ENCODE data around the gene CYREN.
"Not testable (repeated sequence)": the region's sequence is repeated elsewhere in the genome, so short reads cannot be mapped to it uniquely, and the experiment has no call there.

Gene CYREN

GRCh38 chr7:135177028-135177696 is 6.7 kb upstream of the CYREN start:
- no peak for DNase-seq (ENCODE audit: low read depth)

- no peak for DNase-seq (ENCODE audit: low read depth)
Measured at GRCh38 chr7:135175931-135176330, 5.4 kb upstream of the CYREN start.

DNA sequence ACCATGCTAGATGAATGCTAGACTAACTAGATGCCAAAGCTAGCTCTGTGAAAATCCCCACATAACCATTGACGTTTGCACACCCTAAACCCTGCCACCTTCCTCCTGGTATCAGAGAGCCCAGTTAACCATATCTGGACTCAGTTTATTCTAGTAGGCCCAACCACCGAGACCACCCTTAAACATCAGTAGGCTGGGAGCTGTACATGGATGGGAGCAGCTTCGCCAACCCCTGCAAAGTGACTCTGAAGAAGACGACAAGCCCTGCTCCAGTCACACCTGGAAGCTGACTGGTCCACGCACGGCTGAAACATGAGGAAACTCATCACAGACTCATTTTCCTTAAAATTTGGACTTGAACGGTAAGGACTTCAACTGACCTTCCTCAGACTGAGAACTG is 4.4 kb upstream of the CYREN start:
- no peak for DNase-seq (ENCODE audit: low read depth)

GRCh38 chr7:135173916-135174315 is 3.4 kb upstream of the CYREN start:
- not testable (repeated sequence) for DNase-seq (ENCODE audit: low read depth)

DNA sequence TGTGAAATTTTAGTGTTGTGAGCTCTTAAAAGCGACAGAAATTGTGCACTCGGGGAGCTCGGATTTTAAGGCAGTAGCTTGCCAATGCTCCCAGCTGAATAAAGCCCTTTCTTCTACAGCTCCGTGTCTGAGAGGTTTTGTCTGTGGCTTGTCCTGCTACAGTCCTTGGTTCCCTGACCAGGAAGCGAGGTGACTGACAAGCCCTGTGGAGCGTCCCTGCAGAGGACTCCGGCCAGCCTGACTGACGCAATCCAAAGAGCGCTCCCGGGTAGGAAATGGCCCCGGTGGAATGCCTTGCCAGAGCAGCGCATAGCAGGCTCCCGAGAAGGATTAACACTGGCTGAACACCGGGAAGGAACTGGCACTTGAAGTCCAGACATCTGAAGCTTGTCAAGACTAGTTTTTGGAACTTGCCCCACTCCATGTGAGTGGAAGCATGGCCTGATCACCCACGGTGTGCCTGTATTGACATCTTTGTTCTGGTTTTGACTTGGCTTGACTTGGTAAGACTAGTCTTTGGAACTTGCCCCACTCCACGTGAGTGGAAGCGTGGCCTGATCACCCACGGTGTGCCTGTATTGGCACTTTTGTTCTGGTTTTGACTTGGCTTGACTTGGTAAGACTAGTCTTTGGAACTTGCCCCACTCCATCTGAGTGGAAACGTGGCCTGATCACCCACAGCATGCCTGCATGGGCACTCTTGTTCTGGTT is 1.2 kb upstream of the CYREN start:
- not testable (repeated sequence) for DNase-seq (ENCODE audit: low read depth)

- not testable (repeated sequence) for DNase-seq (ENCODE audit: low read depth)
Measured at GRCh38 chr7:135170998-135171481, 533 bp upstream of the CYREN start.

GRCh38 chr7:135169964-135170273 is 588 bp downstream of the CYREN start:
- DNase-seq (ENCODE audit: low read depth) = no peak

GRCh38 chr7:135169141-135169963 is 1.2 kb downstream of the CYREN start:
- DNase-seq (ENCODE audit: low read depth) = no peak

GRCh38 chr7:135168489-135169140 is 1.9 kb downstream of the CYREN start:
- no peak for DNase-seq (ENCODE audit: low read depth)

GRCh38 chr7:135168001-135168400 is 2.5 kb downstream of the CYREN start:
- DNase-seq (ENCODE audit: low read depth) = no peak

- no peak for DNase-seq (ENCODE audit: low read depth)
Measured at GRCh38 chr7:135167365-135167917, 3.1 kb downstream of the CYREN start.

- no peak for DNase-seq (ENCODE audit: low read depth)
Measured at GRCh38 chr7:135166338-135166990, 4.0 kb downstream of the CYREN start.

GRCh38 chr7:135165862-135166261 is 4.6 kb downstream of the CYREN start:
- no peak for DNase-seq (ENCODE audit: low read depth)

GRCh38 chr7:135164357-135165061 is 6.0 kb downstream of the CYREN start:
- no peak for DNase-seq (ENCODE audit: low read depth)

- no peak for DNase-seq (ENCODE audit: low read depth)
Measured at GRCh38 chr7:135162382-135163001, 8.0 kb downstream of the CYREN start.

DNA sequence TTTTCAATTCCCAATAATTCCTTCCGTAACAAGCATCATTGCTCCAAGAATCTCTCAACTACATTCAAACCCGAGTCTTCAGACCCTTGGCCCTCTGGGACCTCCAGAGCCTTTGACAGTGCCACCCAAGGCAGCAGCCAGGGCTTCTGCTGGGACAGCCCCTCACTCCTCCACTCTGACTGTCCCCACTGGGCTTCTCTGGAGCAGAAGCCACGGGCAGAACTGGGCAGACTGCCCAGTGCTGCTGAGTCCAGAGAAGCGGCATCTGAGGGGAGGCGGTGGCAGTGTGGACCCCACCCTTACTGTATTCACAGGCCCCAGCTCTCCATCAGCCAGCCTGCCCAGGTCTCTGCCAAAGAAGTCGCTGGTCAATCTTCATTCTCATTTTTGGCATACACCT is 8.8 kb downstream of the CYREN start:
- no peak for DNase-seq (ENCODE audit: low read depth)

GRCh38 chr7:135160858-135161653 is 9.5 kb downstream of the CYREN start:
- no peak for DNase-seq (ENCODE audit: low read depth)

- no peak for DNase-seq (ENCODE audit: low read depth)
Measured at GRCh38 chr7:135160098-135160857, 10.2 kb downstream of the CYREN start.

Data from HS-27A (cell line).